GM18519 (cell line): ENCODE results near the gene ASIC4.

ENCODE experiments used
- ATAC-seq: cut with Tn5 transposase; IDR thresholded peaks from one replicate; pipeline ENCODE4 v1.9.1; 2021; ENCODE audit warnings: mild to moderate bottlenecking, moderate library complexity; ENCODE audit not compliant: unreplicated experiment, low FRiP score

Gene ASIC4

DNA sequence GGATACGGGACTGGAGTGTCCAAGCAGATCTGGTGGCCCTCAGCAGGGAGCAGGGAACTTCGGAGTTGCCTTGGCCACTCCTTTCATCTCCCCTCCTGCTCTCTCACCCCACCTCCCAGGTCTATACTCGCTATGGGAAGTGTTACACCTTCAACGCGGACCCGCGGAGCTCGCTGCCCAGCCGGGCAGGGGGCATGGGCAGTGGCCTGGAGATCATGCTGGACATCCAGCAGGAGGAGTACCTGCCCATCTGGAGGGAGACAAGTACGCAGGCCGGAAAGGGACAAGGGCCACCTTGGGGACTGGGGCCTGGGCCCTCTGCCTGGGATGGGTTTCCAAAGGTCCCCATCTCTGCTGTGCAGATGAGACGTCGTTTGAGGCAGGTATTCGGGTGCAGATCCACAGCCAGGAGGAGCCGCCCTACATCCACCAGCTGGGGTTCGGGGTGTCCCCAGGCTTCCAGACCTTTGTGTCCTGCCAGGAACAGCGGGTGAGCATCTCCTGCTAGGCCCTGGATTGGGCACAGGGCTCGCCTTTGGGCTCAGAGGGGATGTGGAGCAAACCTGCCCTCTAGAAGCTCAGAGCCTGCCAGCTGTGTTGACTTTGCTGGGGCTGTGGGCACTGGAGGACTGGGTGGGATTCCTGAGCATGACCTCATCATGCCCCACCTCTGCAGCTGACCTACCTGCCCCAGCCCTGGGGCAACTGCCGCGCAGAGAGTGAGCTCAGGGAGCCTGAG is 17.5 kb downstream of the ASIC4 start:
- ATAC-seq = no peak

GRCh38 chr2:219532378-219532649 is 18.0 kb downstream of the ASIC4 start:
- ATAC-seq = no peak

GRCh38 chr2:219533930-219534661 is 19.8 kb downstream of the ASIC4 start:
- no peak for ATAC-seq

DNA sequence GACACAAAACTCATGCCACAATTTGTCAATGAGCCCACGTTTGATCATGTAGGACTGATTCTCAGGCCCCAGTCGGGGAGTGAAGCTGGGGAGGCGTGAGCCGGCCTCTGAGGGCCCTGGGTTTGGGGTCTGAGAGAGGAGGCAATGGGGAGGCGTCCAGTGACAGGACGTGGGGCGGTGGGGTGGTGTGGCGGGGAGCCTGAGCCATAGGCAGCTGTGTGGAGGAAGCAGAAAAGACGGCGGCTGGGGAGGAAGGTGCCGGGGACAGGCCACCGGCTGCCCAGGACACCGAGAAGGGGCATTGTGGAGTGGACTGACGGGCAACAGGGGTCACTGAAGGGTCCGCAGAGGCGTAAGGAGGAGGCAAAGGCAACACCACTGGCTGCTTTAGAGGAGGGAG is 22.1 kb downstream of the ASIC4 start:
- ATAC-seq = no peak

DNA sequence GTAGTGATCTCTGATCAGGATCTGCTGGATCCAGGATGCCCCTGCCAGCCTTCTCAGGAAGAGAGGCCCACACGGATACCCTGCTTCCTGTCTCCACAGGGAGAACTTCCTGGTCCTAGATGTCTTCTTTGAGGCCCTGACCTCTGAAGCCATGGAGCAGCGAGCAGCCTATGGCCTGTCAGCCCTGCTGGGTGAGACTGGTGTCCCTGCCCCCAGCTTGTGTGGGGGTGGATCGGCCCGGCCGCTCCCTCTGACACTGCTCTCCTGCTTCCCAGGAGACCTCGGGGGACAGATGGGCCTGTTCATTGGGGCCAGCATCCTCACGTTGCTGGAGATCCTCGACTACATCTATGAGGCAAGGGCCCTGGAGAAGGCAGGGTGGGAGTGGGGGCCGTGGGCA is 22.7 kb downstream of the ASIC4 start:
- no peak for ATAC-seq

DNA sequence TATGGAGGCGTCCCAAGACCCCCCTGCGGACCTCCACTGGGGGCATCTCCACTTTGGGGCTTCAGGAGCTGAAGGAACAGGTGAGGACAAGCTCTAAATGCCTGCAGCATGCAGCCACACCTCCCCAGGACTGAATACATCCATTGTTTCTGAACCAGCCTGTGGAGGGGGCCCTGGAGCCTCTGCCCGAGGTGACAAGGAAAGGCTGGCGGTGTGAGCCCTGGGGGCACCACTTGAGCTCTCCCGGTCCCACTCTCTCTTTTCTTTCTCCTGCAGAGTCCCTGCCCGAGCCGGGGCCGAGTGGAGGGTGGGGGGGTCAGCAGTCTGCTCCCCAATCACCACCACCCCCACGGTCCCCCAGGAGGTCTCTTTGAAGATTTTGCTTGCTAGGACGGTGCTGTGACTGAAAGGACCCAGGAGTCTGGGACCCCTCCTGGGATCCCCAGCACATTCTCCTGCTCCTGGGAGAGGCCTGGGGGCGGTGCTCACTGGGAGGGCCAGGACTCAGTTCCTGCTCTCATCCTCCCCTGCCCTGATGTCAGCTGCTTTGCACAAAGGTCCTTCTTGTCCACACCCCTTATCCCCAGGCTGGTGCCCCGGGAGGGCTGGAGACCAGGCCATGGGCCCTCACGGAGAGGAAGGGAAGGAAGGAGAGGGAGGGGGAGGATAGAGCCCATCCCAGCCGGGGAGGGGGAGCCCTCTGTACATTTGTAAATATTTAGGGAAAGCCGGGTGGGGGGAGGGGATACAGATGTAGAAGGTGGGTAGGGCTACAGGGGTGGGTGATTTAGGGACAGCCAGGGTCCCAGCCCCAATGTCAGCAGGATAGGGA is 23.6 kb downstream of the ASIC4 start:
- no peak for ATAC-seq

DNA sequence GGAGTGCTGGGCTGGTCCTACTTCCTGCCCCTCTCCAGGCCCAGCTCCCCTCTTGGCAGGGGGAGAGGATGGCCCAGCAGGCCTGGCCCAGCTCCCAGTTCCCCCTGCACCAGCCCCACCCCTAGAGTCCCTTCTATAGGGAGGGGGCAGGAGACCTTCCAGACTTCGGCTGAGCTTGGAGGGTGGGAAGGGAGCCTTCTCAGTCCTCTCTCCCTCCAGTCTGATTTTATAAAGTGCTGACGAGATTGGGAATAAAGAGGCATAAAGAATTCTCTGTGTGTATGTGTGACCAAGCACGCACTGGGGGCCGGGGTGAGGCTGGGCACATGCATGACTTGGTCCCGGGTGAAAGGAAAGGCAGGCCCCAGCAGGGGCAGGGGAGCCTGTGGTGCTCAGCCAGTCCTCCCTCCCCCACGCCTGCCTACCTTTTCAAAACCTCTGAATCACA is 24.2 kb downstream of the ASIC4 start:
- no peak for ATAC-seq

- ATAC-seq = no peak
Observed at GRCh38 chr2:219538956-219539788, 24.9 kb downstream of the ASIC4 start.

DNA sequence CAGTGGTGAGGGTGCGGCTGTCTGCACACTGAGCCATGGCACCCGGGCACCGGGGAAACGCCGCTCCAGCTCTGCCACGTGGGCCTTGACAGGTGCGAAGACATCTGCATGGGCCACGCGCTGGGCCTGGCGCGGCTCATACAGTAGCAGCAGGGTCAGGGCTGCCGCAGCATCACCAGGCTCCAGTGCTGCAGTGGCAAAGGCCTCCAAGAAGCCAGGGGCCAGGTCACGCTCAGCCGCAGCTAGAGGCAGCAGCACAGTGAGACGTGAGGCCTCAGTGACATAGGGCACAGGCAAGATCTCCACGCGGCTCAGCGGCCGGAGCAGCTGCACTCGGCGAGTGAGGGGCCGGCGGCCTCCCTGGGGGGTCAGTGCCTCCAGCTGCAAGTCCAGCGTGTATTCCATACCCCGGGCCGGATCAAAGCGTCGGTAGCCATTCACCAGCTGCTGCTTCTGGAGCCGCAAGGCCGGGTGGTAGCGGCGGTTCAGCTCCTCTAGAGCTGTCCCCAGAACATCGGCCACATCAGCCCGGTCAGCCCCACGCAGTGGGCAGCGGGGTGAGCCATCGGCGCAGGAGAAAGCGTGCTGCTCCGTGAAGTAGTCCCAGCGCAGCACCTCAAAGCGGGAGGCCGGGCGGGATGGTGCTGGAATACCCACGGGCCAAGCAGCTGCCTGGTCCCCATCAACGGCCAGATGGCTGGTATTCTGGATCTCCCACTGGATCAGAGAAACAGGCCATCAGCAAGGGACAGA is 25.8 kb downstream of the ASIC4 start:
- ATAC-seq = no peak

DNA sequence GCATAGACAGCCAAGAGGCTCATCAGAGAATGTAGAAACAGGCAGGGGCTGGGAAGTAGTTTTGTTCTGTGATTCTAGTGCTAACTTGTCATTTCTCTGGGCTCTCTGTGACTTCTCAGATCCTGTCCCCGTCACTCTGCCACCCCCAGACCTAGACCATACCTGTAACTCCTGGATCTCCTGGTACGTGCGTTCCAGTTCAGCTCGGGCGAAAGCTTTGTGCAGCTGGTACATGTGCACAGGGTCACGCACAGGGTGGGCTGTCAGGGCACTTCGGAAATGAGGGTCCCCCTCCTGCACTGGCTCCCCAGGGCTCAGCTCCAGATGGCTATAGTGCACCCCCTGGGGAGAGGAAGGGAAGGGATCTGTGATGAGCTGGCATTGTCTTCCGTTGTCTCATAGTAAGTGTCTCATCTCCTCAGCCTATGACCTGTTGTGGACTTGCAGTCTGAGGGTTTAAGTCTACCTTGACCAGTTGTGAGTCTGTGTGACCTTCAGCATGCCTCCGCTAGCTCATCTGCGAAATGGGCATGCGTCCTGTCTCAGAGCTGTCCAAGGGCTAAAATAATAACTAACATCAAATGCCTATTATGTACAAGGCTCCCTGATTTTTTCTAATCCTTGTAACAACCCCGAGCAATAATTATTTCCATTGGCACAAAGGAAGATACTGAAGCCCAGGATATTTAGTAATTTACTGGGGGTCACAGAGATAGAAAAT is 26.7 kb downstream of the ASIC4 start:
- no peak for ATAC-seq

DNA sequence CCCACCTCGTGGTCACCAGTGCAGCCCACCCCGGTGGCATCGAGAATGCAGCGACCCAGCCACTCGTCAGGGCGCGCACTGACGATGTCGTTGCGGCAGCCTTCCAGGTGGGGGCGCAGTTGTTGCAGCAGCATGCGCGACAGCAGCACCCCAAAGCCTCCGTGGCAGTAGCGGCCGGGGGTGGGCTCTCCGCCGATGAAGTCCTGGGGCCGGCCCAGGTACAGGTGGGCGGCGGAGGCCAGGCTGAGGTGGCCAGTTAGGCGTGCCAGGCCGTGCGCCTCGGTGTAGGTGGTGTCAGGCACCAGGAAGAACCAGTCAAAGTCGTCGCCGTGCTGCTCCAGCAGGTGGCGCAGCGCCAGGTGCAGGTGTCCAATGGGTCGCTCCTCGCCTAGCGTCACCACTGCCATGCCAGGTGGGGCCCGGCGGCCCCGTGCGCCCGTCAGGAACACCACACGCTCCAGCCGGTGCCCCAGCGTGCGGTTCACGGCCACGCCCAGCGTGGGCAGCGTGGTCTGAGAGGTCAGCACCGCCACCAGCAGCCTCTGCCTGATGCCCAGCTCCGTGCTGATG is 27.4 kb downstream of the ASIC4 start:
- ATAC-seq = peak; percentile 37

DNA sequence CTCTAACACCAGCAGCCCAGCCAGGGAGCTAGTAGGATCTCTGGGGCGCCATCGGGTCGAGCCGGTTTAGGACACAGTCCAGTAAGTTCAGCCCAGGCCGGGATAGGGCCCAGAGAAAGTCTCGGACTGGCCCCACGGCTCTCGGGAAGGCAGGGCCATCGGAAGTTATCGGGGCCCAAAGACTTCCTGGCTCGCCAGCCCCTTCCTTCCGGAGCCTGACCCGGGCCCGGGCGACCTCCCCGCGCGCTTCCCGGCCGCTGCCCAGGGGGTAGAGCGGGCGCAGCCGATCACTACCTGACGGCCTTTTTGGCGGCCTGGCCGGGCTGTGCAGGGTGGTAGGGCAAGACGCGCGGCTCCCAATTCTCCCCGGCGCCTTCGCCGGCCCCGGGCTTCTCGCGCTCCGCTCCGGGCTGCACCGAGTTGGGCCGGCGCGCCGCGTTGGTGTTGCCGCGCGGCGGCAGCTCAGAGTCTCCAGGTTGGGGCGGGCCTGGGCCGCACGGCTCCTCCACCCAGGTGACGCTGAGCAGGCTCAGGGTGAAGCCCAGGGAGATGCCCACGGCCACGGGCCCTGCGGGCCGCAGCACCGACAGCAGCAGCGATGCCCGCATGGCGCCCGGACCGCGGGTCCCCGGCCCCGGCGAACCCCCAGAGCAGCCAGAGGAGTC is 28.8 kb downstream of the ASIC4 start:
- peak; percentile 25 for ATAC-seq

DNA sequence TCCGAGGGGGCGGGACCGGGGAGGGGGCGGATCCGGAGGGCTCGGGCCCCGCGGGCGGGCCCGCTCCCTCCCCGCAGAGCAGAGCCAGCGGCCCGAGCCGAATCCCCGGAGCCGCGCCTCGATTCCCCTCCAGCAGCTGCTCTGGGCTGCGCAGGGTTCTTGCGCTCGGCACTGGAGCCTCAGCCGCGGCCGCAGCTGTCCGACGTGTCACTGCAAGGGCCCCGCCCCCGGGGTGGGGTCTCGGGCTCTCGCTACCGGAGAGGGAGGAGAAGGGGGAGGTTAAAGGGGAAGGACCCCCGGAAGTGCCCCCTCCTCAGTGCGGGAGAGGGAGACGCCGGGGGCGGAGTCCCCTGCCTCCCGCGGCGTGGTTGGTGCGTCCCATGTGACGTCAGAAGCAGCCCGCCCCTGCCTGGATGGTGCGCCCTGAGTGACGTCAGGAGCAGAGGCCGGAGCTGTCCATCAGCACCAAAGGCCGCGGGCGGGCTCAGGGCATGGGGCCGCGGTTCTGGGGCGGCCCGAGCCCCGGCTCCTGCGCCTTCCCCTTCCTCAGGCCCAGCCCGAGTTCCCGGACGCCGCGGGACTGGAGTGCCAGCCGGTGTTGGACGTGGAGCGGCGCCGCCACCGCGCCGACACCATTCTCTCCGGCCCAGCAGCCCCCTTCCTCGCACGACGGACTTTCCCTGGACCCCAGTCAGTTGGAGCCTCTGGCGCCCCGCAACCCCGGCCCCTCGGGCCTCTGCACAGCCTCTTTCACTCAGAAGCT is 29.5 kb downstream of the ASIC4 start, which contains the start of the genes CHPF and TMEM198:
TSS of gene CHPF (minus strand) at position 214 of the 763 bp plus-strand sequence. CDS start 271 bp downstream, outside the sequence.
TSS of gene TMEM198 (plus strand) at position 433 of the 763 bp plus-strand sequence. CDS start 700 bp downstream, outside the sequence.
- peak; percentile 69 for ATAC-seq

DNA sequence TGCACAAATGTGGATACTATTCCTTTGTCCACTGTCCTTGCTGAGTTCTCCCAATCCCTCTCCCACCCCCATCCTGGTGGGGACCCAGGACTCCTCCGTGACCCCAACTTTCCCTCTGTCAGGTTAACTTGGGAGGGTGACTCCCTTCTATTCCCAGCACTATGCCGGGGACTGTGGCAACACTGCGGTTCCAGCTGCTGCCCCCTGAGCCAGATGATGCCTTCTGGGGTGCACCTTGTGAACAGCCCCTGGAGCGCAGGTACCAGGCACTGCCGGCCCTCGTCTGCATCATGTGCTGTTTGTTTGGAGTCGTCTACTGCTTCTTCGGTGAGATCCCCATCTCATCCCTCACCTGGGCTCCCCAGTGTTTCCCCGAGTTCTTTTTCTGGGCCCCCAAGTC is 30.3 kb downstream of the ASIC4 start:
- ATAC-seq = no peak

DNA sequence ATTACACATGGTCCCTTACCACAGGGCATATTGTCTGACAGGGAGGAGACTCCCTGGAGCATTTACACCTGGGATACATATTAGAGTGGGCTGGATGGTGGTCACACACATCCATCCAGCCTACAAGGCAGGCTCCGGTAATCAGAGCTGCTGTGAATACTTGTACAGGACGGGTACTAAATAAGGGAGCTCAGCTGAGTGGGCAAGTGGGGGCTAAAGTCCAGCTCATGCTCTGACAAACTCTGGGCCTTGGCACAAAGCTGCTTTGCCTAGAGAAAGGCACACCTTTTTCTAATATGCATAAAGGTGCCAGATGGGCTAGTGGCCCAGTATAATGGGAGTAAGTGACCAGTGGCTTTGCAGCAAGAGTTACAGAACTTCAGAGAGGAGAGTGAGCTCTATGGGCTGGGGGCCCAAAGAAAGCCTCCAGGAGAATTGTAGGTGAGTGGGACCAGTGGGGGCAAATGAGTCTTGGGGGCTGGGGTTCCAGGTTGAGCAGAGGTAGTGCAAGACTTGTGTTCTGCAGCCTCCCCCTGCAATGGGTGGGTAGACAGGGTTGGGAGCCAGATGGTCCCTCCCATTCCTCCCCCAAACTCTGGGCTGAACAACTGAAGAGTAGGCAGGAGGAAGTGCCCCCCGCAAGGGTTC is 31.1 kb downstream of the ASIC4 start:
- no peak for ATAC-seq

DNA sequence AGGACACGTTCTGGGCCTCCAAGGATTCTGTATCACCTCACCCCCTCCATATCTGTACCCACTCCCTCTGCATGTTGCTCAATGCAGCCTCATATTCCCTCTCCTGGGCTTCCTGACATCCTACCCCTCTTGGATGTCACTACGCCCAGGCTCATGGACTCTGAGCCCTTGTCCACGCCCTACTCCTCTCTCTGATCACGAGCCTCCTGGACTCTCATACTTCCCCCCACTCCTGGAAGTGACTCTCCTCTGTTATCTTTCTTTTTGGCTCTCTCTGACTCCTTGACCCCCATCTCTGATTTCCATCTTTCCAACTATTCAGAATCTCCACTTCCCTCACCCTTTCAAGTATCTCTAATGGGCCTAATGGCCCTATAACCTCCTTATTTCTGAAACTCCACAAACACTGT is 31.7 kb downstream of the ASIC4 start:
- no peak for ATAC-seq

- no peak for ATAC-seq
Observed at GRCh38 chr2:219547621-219548020, 33.3 kb downstream of the ASIC4 start.
